ENCODE measurements around the gene CRYL1. TPM values are rescaled to one million over a fixed set of nuclear protein-coding genes. Genes with fewer than 3 reads are reported as not detected.

CRYL1 gene
- total and polyA plus RNA-seq, 2 donors (not counting 1 experiment from before 2014, with no cell fraction given) = 6.5 to 15.1 TPM

DNA sequence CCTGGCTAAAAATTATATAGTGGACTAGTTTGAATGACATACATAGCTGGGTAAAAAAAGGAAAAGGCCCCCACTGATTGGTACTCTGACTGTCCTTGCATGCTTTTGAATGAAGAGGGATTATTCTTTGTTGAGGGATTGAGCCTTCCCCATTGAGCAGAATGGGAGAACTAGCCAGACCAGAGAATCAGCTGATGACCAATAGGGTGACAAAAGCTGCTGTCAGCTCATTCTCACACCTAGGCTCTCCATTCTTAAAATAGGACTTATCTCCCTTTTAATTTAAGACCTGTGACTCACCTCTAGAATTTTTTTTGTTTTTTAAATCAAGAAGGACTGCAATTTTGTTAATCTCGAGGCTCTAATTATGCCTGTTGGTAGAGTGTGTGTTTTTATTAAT lies 79.3 kb downstream of the CRYL1 start:
- POLR2A ChIA-PET = no interaction called here
- no peak overlapping the region for H3K27ac ChIP-seq (ENCODE audit: low read length in 2 of 2)
- H3K4me1 ChIP-seq (ENCODE audit: control insufficient read depth in 2 of 2, insufficient read depth in 2 of 2, low read length in 2 of 2) = peaks cover 0 to 2% of the 10 kb centered on the region in 2 donors
- no peak overlapping the region for H3K4me2 ChIP-seq (replicated peaks; ENCODE audit: low read depth, low read length, poor library complexity, severe bottlenecking)
- WGBS (ENCODE audit: insufficient coverage) = no CpG with 5 or more reads among the region's 1 CpG
- H3K36me3 ChIP-seq (replicated peaks in 1 of 2; ENCODE audit: control extremely low read depth in 1 of 2, control insufficient read depth in 1 of 2, extremely low read depth in 1 of 2, insufficient read depth in 2 of 2, low read length in 1 of 2) = no peaks in the 10 kb centered on the region
- TF ChIP-seq, protein P1, sequence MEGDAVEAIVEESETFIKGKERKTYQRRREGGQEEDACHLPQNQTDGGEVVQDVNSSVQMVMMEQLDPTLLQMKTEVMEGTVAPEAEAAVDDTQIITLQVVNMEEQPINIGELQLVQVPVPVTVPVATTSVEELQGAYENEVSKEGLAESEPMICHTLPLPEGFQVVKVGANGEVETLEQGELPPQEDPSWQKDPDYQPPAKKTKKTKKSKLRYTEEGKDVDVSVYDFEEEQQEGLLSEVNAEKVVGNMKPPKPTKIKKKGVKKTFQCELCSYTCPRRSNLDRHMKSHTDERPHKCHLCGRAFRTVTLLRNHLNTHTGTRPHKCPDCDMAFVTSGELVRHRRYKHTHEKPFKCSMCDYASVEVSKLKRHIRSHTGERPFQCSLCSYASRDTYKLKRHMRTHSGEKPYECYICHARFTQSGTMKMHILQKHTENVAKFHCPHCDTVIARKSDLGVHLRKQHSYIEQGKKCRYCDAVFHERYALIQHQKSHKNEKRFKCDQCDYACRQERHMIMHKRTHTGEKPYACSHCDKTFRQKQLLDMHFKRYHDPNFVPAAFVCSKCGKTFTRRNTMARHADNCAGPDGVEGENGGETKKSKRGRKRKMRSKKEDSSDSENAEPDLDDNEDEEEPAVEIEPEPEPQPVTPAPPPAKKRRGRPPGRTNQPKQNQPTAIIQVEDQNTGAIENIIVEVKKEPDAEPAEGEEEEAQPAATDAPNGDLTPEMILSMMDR (IDR thresholded peaks at IDR 0.05) = no peak
- TF ChIP-seq EZH2 (IDR thresholded peaks at IDR 0.05; ENCODE audit: borderline replicate concordance, insufficient read depth, low read depth, low read length, poor library complexity, severe bottlenecking) = no peak
- H3K79me2 ChIP-seq (ENCODE audit: control insufficient read depth, insufficient read depth, low read length) = no peaks in the 10 kb centered on the region
- Mint-ChIP-seq H3K27ac (no peak overlapping the region), H3K9me3 (ENCODE audit: insufficient read depth) (peaks cover 18% of the 10 kb centered on the region), H3K4me3 (no peak overlapping the region), H3K4me1 (peaks cover 4% of the 10 kb centered on the region), H3K27me3 (no peaks in the 10 kb centered on the region)
- peaks cover 8 to 23% (median 17%) of the 10 kb centered on the region in 3 donors for H3K9me3 ChIP-seq (ENCODE audit: control extremely low read depth in 1 of 3, control insufficient read depth in 2 of 3, insufficient read depth in 1 of 3, low read length in 2 of 3)
- no peak for ATAC-seq (ENCODE audit: low read depth)
- CTCF ChIA-PET = no interaction called here
- no peak overlapping the region for H3K9ac ChIP-seq (ENCODE audit: low read length)
- no peak overlapping the region for H3K4me3 ChIP-seq (ENCODE audit: control extremely low read depth in 1 of 5, extremely low read depth in 1 of 5, insufficient read depth in 1 of 5, low read depth in 2 of 5, low read length in 4 of 5)
- DNase-seq = no peak
- H2AFZ ChIP-seq (ENCODE audit: insufficient read depth, low read depth, low read length, poor library complexity, severe bottlenecking) = no peak overlapping the region
- no peaks in the 10 kb centered on the region for H3K27me3 ChIP-seq (replicated peaks in 1 of 4; ENCODE audit: control extremely low read depth in 1 of 4, control insufficient read depth in 3 of 4, insufficient read depth in 4 of 4, low read length in 3 of 4)
- intact Hi-C loops (cut with micrococcal nuclease) = no loop called here
- no peaks in the 10 kb centered on the region for H4K20me1 ChIP-seq (ENCODE audit: control insufficient read depth, insufficient read depth, low read length, poor library complexity, severe bottlenecking)

DNA sequence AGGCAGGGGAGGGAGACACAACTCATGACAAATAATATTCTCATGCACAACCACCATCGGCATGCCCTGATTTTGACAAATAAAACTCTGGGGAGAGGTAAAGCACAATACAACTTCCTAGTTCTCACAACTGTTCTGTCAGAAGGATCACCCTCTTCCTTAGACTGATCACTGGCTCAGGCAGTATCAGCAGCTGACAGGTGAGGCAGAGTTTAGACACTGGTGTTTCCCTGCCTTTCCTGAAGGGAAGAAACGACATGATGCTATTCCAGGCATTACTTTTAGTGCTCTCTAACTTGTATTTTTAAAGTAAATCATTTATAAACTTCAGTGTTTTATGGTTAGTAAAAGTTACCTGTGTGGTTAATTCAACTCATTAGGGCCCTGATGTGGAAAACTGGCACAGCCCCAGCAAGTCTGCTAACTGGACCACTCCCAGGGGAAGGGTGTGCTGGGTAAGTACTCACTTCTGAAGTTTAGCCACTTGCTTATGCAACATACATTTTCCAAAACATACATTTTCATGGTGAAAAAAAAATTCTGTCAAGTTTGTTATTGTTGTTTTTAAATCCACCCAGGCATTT lies 82.8 kb downstream of the CRYL1 start:
- TF ChIP-seq EZH2 (IDR thresholded peaks at IDR 0.05; ENCODE audit: borderline replicate concordance, insufficient read depth, low read depth, low read length, poor library complexity, severe bottlenecking) = no peak
- TF ChIP-seq, protein P1 (IDR thresholded peaks at IDR 0.05) = no peak
- intact Hi-C loops (cut with micrococcal nuclease) = no loop called here
- Histone ChIP-seq H3K4me2 (replicated peaks; ENCODE audit: low read depth, low read length, poor library complexity, severe bottlenecking) (no peak overlapping the region), H3K79me2 (ENCODE audit: control insufficient read depth, insufficient read depth, low read length) (no peaks in the 10 kb centered on the region), H3K36me3 (replicated peaks in 1 of 2; ENCODE audit: control extremely low read depth in 1 of 2, control insufficient read depth in 1 of 2, extremely low read depth in 1 of 2, insufficient read depth in 2 of 2, low read length in 1 of 2) (no peaks in the 10 kb centered on the region), H3K4me1 (ENCODE audit: control insufficient read depth in 2 of 2, insufficient read depth in 2 of 2, low read length in 2 of 2) (no peaks in the 10 kb centered on the region), H3K9ac (ENCODE audit: low read length) (no peak overlapping the region), H2AFZ (ENCODE audit: insufficient read depth, low read depth, low read length, poor library complexity, severe bottlenecking) (no peak overlapping the region), H3K27me3 (replicated peaks in 1 of 4; ENCODE audit: control extremely low read depth in 1 of 4, control insufficient read depth in 3 of 4, insufficient read depth in 4 of 4, low read length in 3 of 4) (no peaks in the 10 kb centered on the region), H3K27ac (ENCODE audit: low read length in 2 of 2) (no peak overlapping the region), H3K4me3 (ENCODE audit: control extremely low read depth in 1 of 5, extremely low read depth in 1 of 5, insufficient read depth in 1 of 5, low read depth in 2 of 5, low read length in 4 of 5) (no peak overlapping the region), H3K9me3 (ENCODE audit: control extremely low read depth in 1 of 3, control insufficient read depth in 2 of 3, insufficient read depth in 1 of 3, low read length in 2 of 3) (peaks cover 3 to 15% (median 8%) of the 10 kb centered on the region in 3 donors), H4K20me1 (ENCODE audit: control insufficient read depth, insufficient read depth, low read length, poor library complexity, severe bottlenecking) (no peaks in the 10 kb centered on the region)
- ChIA-PET CTCF (no interaction called here), POLR2A (no interaction called here)
- H3K9me3 Mint-ChIP-seq (ENCODE audit: insufficient read depth) = peaks cover 7% of the 10 kb centered on the region
- no peak overlapping the region for H3K27ac Mint-ChIP-seq
- ATAC-seq (ENCODE audit: low read depth) (no peak), DNase-seq (no peak)
- no peak overlapping the region for H3K4me3 Mint-ChIP-seq
- H3K27me3 Mint-ChIP-seq = no peaks in the 10 kb centered on the region
- no CpG with 5 or more reads among the region's 2 CpGs for WGBS (ENCODE audit: insufficient coverage)
- H3K4me1 Mint-ChIP-seq = no peaks in the 10 kb centered on the region
